Measurements from ENCODE around the gene ITGB1BP1. TPM values are rescaled to one million over a fixed set of nuclear protein-coding genes. Genes with fewer than 3 reads are reported as not detected.

Gene ITGB1BP1
- total and polyA plus RNA-seq, 10 of the 15 experiments (the other 5 are each of a cell fraction or from before 2014, with no cell fraction given), result 50.2 to 273 (median 97.2) TPM

GRCh38 chr2:9400268-9401058, 22.9 kb downstream of the ITGB1BP1 start:
- no peak overlapping the region for H2AFZ ChIP-seq (ENCODE audit: control insufficient read depth, low read depth, low read length)
- 54% methylated on average over 10 of the region's 12 CpGs for WGBS (ENCODE audit: insufficient coverage, insufficient replicate concordance, low lambda C conversion rate, missing lambda C conversion rate)
- ChIA-PET SMC1A (ENCODE audit: uncharacterized antibody, unreplicated experiment) (no interaction called here), RAD21 (ENCODE audit: unreplicated experiment) (no interaction called here), CTCF (no interaction called here), POLR2A (no interaction called here)
- no peak for ATAC-seq
- H3K27me3 ChIP-seq (replicated peaks in 1 of 2; ENCODE audit: control insufficient read depth in 2 of 2, insufficient read depth in 2 of 2, low read length in 1 of 2), result no peaks in the 10 kb centered on the region
- H3K9ac ChIP-seq (ENCODE audit: control insufficient read depth, insufficient read depth, low read length), result no peak overlapping the region
- intact Hi-C loops (cut with micrococcal nuclease; ENCODE audit: unreplicated experiment) (no loop called here), in situ Hi-C loops (cut with MboI) (no loop called here)
- TF ChIP-seq ESRRA (IDR thresholded peaks at IDR 0.05; ENCODE audit: low read length), result no peak
- no peak for TF ChIP-seq MYC (IDR thresholded peaks at IDR 0.05; ENCODE audit: insufficient read depth, insufficient read length, insufficient replicate concordance, low read length, severe bottlenecking)
- TF ChIP-seq, protein P1, sequence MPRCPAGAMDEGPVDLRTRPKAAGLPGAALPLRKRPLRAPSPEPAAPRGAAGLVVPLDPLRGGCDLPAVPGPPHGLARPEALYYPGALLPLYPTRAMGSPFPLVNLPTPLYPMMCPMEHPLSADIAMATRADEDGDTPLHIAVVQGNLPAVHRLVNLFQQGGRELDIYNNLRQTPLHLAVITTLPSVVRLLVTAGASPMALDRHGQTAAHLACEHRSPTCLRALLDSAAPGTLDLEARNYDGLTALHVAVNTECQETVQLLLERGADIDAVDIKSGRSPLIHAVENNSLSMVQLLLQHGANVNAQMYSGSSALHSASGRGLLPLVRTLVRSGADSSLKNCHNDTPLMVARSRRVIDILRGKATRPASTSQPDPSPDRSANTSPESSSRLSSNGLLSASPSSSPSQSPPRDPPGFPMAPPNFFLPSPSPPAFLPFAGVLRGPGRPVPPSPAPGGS (IDR thresholded peaks at IDR 0.05; ENCODE audit: borderline replicate concordance, insufficient read depth, low read depth, low read length, poor library complexity, severe bottlenecking), result no peak
- no peak for TF ChIP-seq SRF (IDR thresholded peaks at IDR 0.05; ENCODE audit: low read depth in 2 of 2, low read length in 2 of 2)
- no peak for TF ChIP-seq NR2C1 (IDR thresholded peaks at IDR 0.05)
- no peak for TF ChIP-seq CHD4 (IDR thresholded peaks at IDR 0.05)
- no peak for TF ChIP-seq JUNB (IDR thresholded peaks at IDR 0.05)
- no peak for TF ChIP-seq NRF1 (conservative IDR thresholded peaks at IDR 0.05; ENCODE audit: low read depth, low read length)
- TF ChIP-seq, protein P2, sequence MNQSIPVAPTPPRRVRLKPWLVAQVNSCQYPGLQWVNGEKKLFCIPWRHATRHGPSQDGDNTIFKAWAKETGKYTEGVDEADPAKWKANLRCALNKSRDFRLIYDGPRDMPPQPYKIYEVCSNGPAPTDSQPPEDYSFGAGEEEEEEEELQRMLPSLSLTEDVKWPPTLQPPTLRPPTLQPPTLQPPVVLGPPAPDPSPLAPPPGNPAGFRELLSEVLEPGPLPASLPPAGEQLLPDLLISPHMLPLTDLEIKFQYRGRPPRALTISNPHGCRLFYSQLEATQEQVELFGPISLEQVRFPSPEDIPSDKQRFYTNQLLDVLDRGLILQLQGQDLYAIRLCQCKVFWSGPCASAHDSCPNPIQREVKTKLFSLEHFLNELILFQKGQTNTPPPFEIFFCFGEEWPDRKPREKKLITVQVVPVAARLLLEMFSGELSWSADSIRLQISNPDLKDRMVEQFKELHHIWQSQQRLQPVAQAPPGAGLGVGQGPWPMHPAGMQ (IDR thresholded peaks at IDR 0.05; ENCODE audit: borderline replicate concordance), result no peak
- no peak for TF ChIP-seq STAT3 (IDR thresholded peaks at IDR 0.05; ENCODE audit: low read depth, low read length)
- no peak for TF ChIP-seq E2F8 (IDR thresholded peaks at IDR 0.05; ENCODE audit: low read depth, partially characterized antibody)
- TF ChIP-seq RAD21 (IDR thresholded peaks at IDR 0.05; ENCODE audit: insufficient read depth, low read depth, low read length), result no peak
- H3K36me3 ChIP-seq (ENCODE audit: control insufficient read depth in 2 of 2, insufficient read depth in 2 of 2, low read length in 1 of 2), result no peaks in the 10 kb centered on the region
- no peaks in the 10 kb centered on the region for H3K4me1 ChIP-seq (ENCODE audit: control insufficient read depth, insufficient read depth, low read length)
- no peak for DNase-seq (ENCODE audit: low read depth, low spot score)
- H3K9me3 ChIP-seq (replicated peaks; ENCODE audit: control insufficient read depth, insufficient read depth, low read length), result no peaks in the 10 kb centered on the region
- H3K79me2 ChIP-seq (ENCODE audit: control insufficient read depth, insufficient read depth, low read length), result no peaks in the 10 kb centered on the region
- H4K20me1 ChIP-seq (ENCODE audit: control insufficient read depth, insufficient read depth), result no peaks in the 10 kb centered on the region
- no TSS peak for BruUV-seq (replicated peaks)
- H3K27ac ChIP-seq (ENCODE audit: control insufficient read depth, insufficient read depth), result no peak overlapping the region
- FAIRE-seq, result no peak
- H3K4me3 ChIP-seq, result no peak overlapping the region
- no peak overlapping the region for H3K4me2 ChIP-seq (ENCODE audit: control insufficient read depth, insufficient read depth)

Data from GM12878 (cell line).